Endothelial cell of umbilical vein (primary cell): Measurements from ENCODE around the gene SLC7A11. TPM values are rescaled to one million over a fixed set of nuclear protein-coding genes. Genes with fewer than 3 reads are reported as not detected.

ENCODE experiments used
- BruUV-seq: library from RNA; stranded (reverse); fragments of 400-500 nt; replicated peaks from 2 replicates; lab custom pipeline; 2021; lab: Mats Ljungman, UMichigan
- CTCF ChIA-PET: fragments of 300-600, 350-600 bp; sonication (Branson Sonifier 250); formaldehyde crosslinking; loops from one replicate; lab custom pipeline; 2021; ENCODE audit warnings: antibody characterized with exemption, inconsistent platforms; lab: Charles Lee
- POLR2A ChIA-PET: fragments of 300-600, 350-600 bp; sonication (Branson Sonifier 250); formaldehyde crosslinking; loops from one replicate; lab custom pipeline; 2021; ENCODE audit warnings: antibody characterized with exemption, inconsistent platforms; lab: Charles Lee
- DNase-seq: peaks from one replicate; pipeline ENCODE4 v3.0.0-alpha.2; 2011; ENCODE audit warnings: low read depth, low spot score
- FAIRE-seq: peaks from 2 replicates; lab custom pipeline; 2011; peaks lifted over from hg19 to GRCh38; lab: Jason Lieb, UNC
- H2AFZ ChIP-seq: 2 replicates; pipeline ENCODE4 v1.6.0; 2012; ENCODE audit warnings: low read depth, low read length, control low read depth, inconsistent platforms
- H3K27ac ChIP-seq: 2 replicates; pipeline ENCODE4 v1.5.1; 2011; ENCODE audit warnings: low read depth, mild to moderate bottlenecking, control low read depth, low read length, moderate library complexity; ENCODE audit not compliant: insufficient read depth
- H3K27me3 ChIP-seq, 2 experiments: 2 replicates each; pipeline versions ENCODE4 v1.6.0 to v1.6.1; 2011; ENCODE audit warnings: low read length in 2 of 2, mixed read lengths in 1 of 2; ENCODE audit not compliant: control insufficient read depth in 2 of 2, insufficient read depth in 2 of 2
- H3K36me3 ChIP-seq, 2 experiments: 2 replicates in 1 of 2; 3 replicates in 1 of 2; pipeline ENCODE4 v1.5.1; 2011; ENCODE audit warnings: low read length in 2 of 2, mild to moderate bottlenecking in 1 of 2, moderate library complexity in 1 of 2; ENCODE audit not compliant: control insufficient read depth in 2 of 2, insufficient read depth in 2 of 2; ENCODE audit errors: extremely low read depth in 1 of 2
- H3K4me1 ChIP-seq: 3 replicates; pipeline ENCODE4 v1.5.1; 2011; ENCODE audit warnings: mild to moderate bottlenecking, low read length; ENCODE audit not compliant: control insufficient read depth, insufficient read depth; ENCODE audit errors: extremely low read depth
- H3K4me2 ChIP-seq: 2 replicates; pipeline ENCODE4 v1.6.1; 2011; ENCODE audit warnings: low read length, control low read depth, mixed read lengths; ENCODE audit not compliant: insufficient read depth
- H3K4me3 ChIP-seq, 3 experiments: fragments of 200-600 bp in 1 of 3; sonication (generic), shearing (Covaris generic) in 1 of 3; replicated peaks in 1 of 3; 2 replicates each; pipeline ENCODE4 v1.5.1; 2011 to 2016; ENCODE audit warnings: control low read depth in 3 of 3, low read length in 3 of 3, mild to moderate bottlenecking in 2 of 3, inconsistent platforms in 1 of 3, low read depth in 1 of 3, moderate library complexity in 1 of 3; ENCODE audit not compliant: insufficient read depth in 1 of 3
- H3K79me2 ChIP-seq: 2 replicates; pipeline ENCODE4 v1.6.0; 2012; ENCODE audit warnings: low read length, inconsistent platforms; ENCODE audit not compliant: control insufficient read depth, insufficient read depth
- H3K9ac ChIP-seq: replicated peaks from 2 replicates; pipeline ENCODE3; 2011; ENCODE audit warnings: low read length, control low read depth; ENCODE audit not compliant: insufficient read depth; ENCODE audit errors: extremely low read depth
- H3K9me1 ChIP-seq: replicated peaks from 3 replicates; pipeline ENCODE4 v1.6.0; 2011; ENCODE audit warnings: mild to moderate bottlenecking, low read length; ENCODE audit not compliant: control insufficient read depth, insufficient read depth; ENCODE audit errors: extremely low read depth
- H3K9me3 ChIP-seq: replicated peaks from 2 replicates; pipeline ENCODE4 v1.5.1; 2012; ENCODE audit warnings: low read length, inconsistent platforms; ENCODE audit not compliant: control insufficient read depth, insufficient read depth
- H4K20me1 ChIP-seq: replicated peaks from 2 replicates; pipeline ENCODE3; 2011; ENCODE audit warnings: mild to moderate bottlenecking, low read length; ENCODE audit not compliant: control insufficient read depth, insufficient read depth; ENCODE audit errors: extremely low read depth
- CTCF ChIP-seq, 2 donors: IDR thresholded peaks; 1 replicate in 1 of 2; 2 replicates in 1 of 2; pipeline ENCODE4 v1.5.1; 2011; ENCODE audit warnings: low read length in 2 of 2, mild to moderate bottlenecking in 2 of 2, moderate library complexity in 2 of 2, control low read depth in 1 of 2, inconsistent platforms in 1 of 2, low read depth in 1 of 2; ENCODE audit not compliant: insufficient read depth in 1 of 2; ENCODE audit errors: extremely low read depth in 1 of 2
- EZH2 ChIP-seq: IDR thresholded peaks from 2 replicates; pipeline ENCODE4 v1.6.1; 2012; ENCODE audit warnings: borderline replicate concordance, low read depth, mild to moderate bottlenecking, moderate library complexity, low read length, inconsistent platforms; ENCODE audit not compliant: severe bottlenecking
- FOS ChIP-seq: IDR thresholded peaks from 2 replicates; pipeline ENCODE4 v1.6.1; 2011; ENCODE audit warnings: mild to moderate bottlenecking, low read length, moderate library complexity, borderline replicate concordance; ENCODE audit not compliant: insufficient read depth
- GATA2 ChIP-seq: IDR thresholded peaks from 2 replicates; pipeline ENCODE4 v1.7.0; 2011; ENCODE audit warnings: low read depth, mild to moderate bottlenecking, moderate library complexity, mixed read lengths, low read length; ENCODE audit not compliant: insufficient read length, insufficient read depth
- JUN ChIP-seq: IDR thresholded peaks from 2 replicates; pipeline ENCODE4 v1.6.1; 2011; ENCODE audit warnings: borderline replicate concordance, low read depth; ENCODE audit not compliant: insufficient read length, insufficient read depth
- MAX ChIP-seq: IDR thresholded peaks from 2 replicates; pipeline ENCODE4 v1.6.1; 2011; ENCODE audit not compliant: insufficient read depth, insufficient read length
- MYC ChIP-seq: IDR thresholded peaks from one replicate; pipeline ENCODE4 v1.6.1; 2011; ENCODE audit warnings: mild to moderate bottlenecking, low read depth, low read length
- POLR2A ChIP-seq: IDR thresholded peaks from 2 replicates; pipeline ENCODE4 v1.6.1; 2012; ENCODE audit warnings: low read depth, mild to moderate bottlenecking, control low read depth, low read length
- dilution Hi-C: fragments of 300-500 bp; cut with MboI; formaldehyde crosslinking; loops from one replicate; pipeline ENCODE4 v1.15.0; 2019; ENCODE audit warnings: low sequenced_read_pairs; ENCODE audit not compliant: extremely low pct_ligation_motif_present
- intact Hi-C: fragments of 100-400 bp; cut with micrococcal nuclease; formaldehyde crosslinking; loops from one replicate; pipeline ENCODE4 v1.10.0; 2022
- polyA plus RNA-seq, 4 experiments: library from polyadenylated mRNA; depleted of rRNA in 3 of 4; stranded (reverse) in 3 of 4; unstranded in 1 of 4; fragments of >200 nt; gene quantifications; 2 replicates each; pipeline versions ENCODE4 v1.2.1 to v1.2.3, GENCODE V29; 2011 to 2012; ENCODE audit warnings: missing spikeins in 1 of 4
- total RNA-seq: library from RNA; stranded (reverse); gene quantifications from 2 replicates; pipeline ENCODE4 v1.2.3, GENCODE V29; 2021

Gene SLC7A11
- total and polyA plus RNA-seq, 2 donors (not counting 3 experiments of a cell fraction or from before 2014, with no cell fraction given): 28.4 to 82.7 TPM

GRCh38 chr4:138189206-138189605, 52.9 kb downstream of the SLC7A11 start:
- no peak overlapping the region for H3K4me2 ChIP-seq
- H3K36me3 ChIP-seq: peaks cover 0 to 8% of the 10 kb centered on the region in 2 experiments
- no peak overlapping the region for H3K4me3 ChIP-seq
- FAIRE-seq: no peak
- H3K9me1 ChIP-seq: no peaks in the 10 kb centered on the region
- DNase-seq: no peak
- H2AFZ ChIP-seq: no peak overlapping the region
- H3K9ac ChIP-seq: no peak overlapping the region
- peaks cover 21% of the 10 kb centered on the region for H3K4me1 ChIP-seq
- peaks cover 70% of the 10 kb centered on the region for H3K79me2 ChIP-seq
- no peak overlapping the region for H3K27ac ChIP-seq
- H3K9me3 ChIP-seq: no peaks in the 10 kb centered on the region
- dilution Hi-C loops (no loop called here), intact Hi-C loops (no loop called here)
- H3K27me3 ChIP-seq: no peaks in the 10 kb centered on the region
- POLR2A ChIA-PET: no interaction called here
- BruUV-seq: no TSS peak
- TF ChIP-seq EZH2: no peak
- TF ChIP-seq FOS: no peak
- TF ChIP-seq POLR2A: no peak
- no peak for TF ChIP-seq CTCF (IDR thresholded peaks at IDR 0.05; ENCODE audit: extremely low read depth in 1 of 2, insufficient read depth in 1 of 2, low read depth in 1 of 2, low read length in 2 of 2)
- TF ChIP-seq JUN: no peak
- no peak for TF ChIP-seq MAX
- TF ChIP-seq GATA2: no peak
- TF ChIP-seq MYC: no peak
- H4K20me1 ChIP-seq: no peaks in the 10 kb centered on the region
- CTCF ChIA-PET: interaction anchor here (2.5 kb wide), 1 partner anchor 333 kb away, joined by 12 read pairs; no protein-coding TSS in a partner anchor
